ENCODE results near the gene NPRL2.

Gene NPRL2

GRCh38 chr3:50347187-50347813 lies 3.3 kb downstream of the NPRL2 start:
- peak in 1 of 2 experiments; percentile 48 for DNase-seq

- peak in 1 of 2 experiments; percentile 36 for DNase-seq
Observed at GRCh38 chr3:50345586-50346234, 4.9 kb downstream of the NPRL2 start, which contains the start of gene ZMYND10. ZMYND10 (minus strand) TSS chr3:50345732; CDS start chr3:50345579, 153 bp downstream.

GRCh38 chr3:50345008-50345407 lies 5.6 kb downstream of the NPRL2 start:
- no peak for DNase-seq

- DNase-seq, result no peak
Observed at GRCh38 chr3:50342813-50343633, 7.6 kb downstream of the NPRL2 start.

GRCh38 chr3:50341996-50342650 lies 8.5 kb downstream of the NPRL2 start:
- no peak for DNase-seq

- DNase-seq, result no peak
Observed at GRCh38 chr3:50341537-50341936, 9.0 kb downstream of the NPRL2 start.

- no peak for DNase-seq
Observed at GRCh38 chr3:50340448-50341329, 9.9 kb downstream of the NPRL2 start, which contains the start of gene RASSF1. RASSF1 (minus strand) TSS chr3:50340836; CDS start chr3:50340805, 31 bp downstream.

GRCh38 chr3:50340147-50340447 lies 10.5 kb downstream of the NPRL2 start:
- no peak for DNase-seq

GRCh38 chr3:50339485-50340146 lies 11.0 kb downstream of the NPRL2 start:
- DNase-seq, result no peak

- DNase-seq, result no peak
Observed at GRCh38 chr3:50338965-50339364, 11.6 kb downstream of the NPRL2 start.

GRCh38 chr3:50337175-50337861 lies 13.3 kb downstream of the NPRL2 start:
- DNase-seq, result peak; percentile 90 to 91

GRCh38 chr3:50336452-50337174 lies 14.0 kb downstream of the NPRL2 start:
- DNase-seq, result no peak

- no peak for DNase-seq
Observed at GRCh38 chr3:50334339-50335075, 16.1 kb downstream of the NPRL2 start.

- DNase-seq, result no peak
Observed at GRCh38 chr3:50333744-50334328, 16.7 kb downstream of the NPRL2 start.

- no peak for DNase-seq
Observed at GRCh38 chr3:50331364-50331907, 19.1 kb downstream of the NPRL2 start.

GRCh38 chr3:50330330-50330729 lies 20.2 kb downstream of the NPRL2 start:
- DNase-seq, result no peak

- DNase-seq, result peak; percentile 74 to 89
Observed at GRCh38 chr3:50327943-50328691, 22.5 kb downstream of the NPRL2 start, which contains the start of gene TUSC2. TUSC2 (minus strand) TSS chr3:50328223; CDS start chr3:50328099, 124 bp downstream.

- no peak for DNase-seq
Observed at GRCh38 chr3:50327129-50327528, 23.4 kb downstream of the NPRL2 start.
